Smooth muscle cell (in vitro differentiated cells): ENCODE measurements around the gene CXCL14. TPM values are rescaled to one million over a fixed set of nuclear protein-coding genes. Genes with fewer than 3 reads are reported as not detected.

Experiments
- DNase-seq: peaks from one replicate; lab custom pipeline; 2025; ENCODE audit not compliant: unreplicated experiment; lab: John Stamatoyannopoulos, UW
- H2AFZ ChIP-seq: fragments of 200-600 bp; sonication (generic); 2 replicates; pipeline ENCODE4 v1.6.0; 2016; ENCODE audit warnings: antibody characterized with exemption, low read depth, mild to moderate bottlenecking
- H3F3A ChIP-seq: fragments of 200-600 bp; sonication (generic); 2 replicates; pipeline ENCODE4 v1.6.0; 2017; ENCODE audit warnings: antibody characterized with exemption, low read depth
- H3K27ac ChIP-seq: fragments of 200-600 bp; sonication (generic); 2 replicates; pipeline ENCODE4 v1.5.1; 2016; ENCODE audit warnings: low read depth, mild to moderate bottlenecking
- H3K27me3 ChIP-seq: fragments of 200-600 bp; sonication (generic); 2 replicates; pipeline ENCODE4 v1.6.1; 2016; ENCODE audit warnings: low read depth, mild to moderate bottlenecking
- H3K36me3 ChIP-seq: fragments of 200-600 bp; sonication (generic); 2 replicates; pipeline ENCODE4 v1.5.1; 2016; ENCODE audit warnings: low read depth
- H3K4me1 ChIP-seq: fragments of 200-600 bp; sonication (generic); 2 replicates; pipeline ENCODE4 v1.5.1; 2016; ENCODE audit warnings: low read depth
- H3K4me2 ChIP-seq: fragments of 200-600 bp; sonication (generic); 2 replicates; pipeline ENCODE4 v1.6.0; 2016; ENCODE audit warnings: mild to moderate bottlenecking
- H3K4me3 ChIP-seq: fragments of 200-600 bp; sonication (generic); 2 replicates; pipeline ENCODE4 v1.5.1; 2016; ENCODE audit warnings: mild to moderate bottlenecking
- H3K79me2 ChIP-seq: fragments of 200-600 bp; sonication (generic); 2 replicates; pipeline ENCODE4 v1.6.0; 2016; ENCODE audit warnings: low read depth, mild to moderate bottlenecking
- H3K9ac ChIP-seq: fragments of 200-600 bp; sonication (generic); 2 replicates; pipeline ENCODE4 v1.6.0; 2016; ENCODE audit warnings: low read depth
- H3K9me3 ChIP-seq: fragments of 200-600 bp; sonication (generic); replicated peaks from 2 replicates; pipeline ENCODE4 v1.5.1; 2016; ENCODE audit warnings: low read depth
- H4K20me1 ChIP-seq: fragments of 200-600 bp; sonication (generic); 2 replicates; pipeline ENCODE4 v1.6.0; 2016; ENCODE audit warnings: low read depth
- WGBS: methylation state at CpG from one replicate; pipeline ENCODE4 v1.1.7; 2016; ENCODE audit warnings: low lambda C conversion rate; 5-methylcytosine and 5-hydroxymethylcytosine counted together
- polyA plus RNA-seq: library from polyadenylated mRNA; unstranded; fragments of >200 nt; fragmentation: Nextera tagmentation; extraction: Ambion mirVana; gene quantifications from 2 replicates; pipeline ENCODE4 v1.2.1, GENCODE V29; 2016
- total RNA-seq: library from RNA; depleted of rRNA; stranded (reverse); fragments of >200 nt; gene quantifications from 2 replicates; pipeline ENCODE4 v1.2.3, GENCODE V29; 2014
- TF ChIP-seq, protein P1 (sequence below): fragments of 200-600 bp; sonication (generic); IDR thresholded peaks from 2 replicates; pipeline ENCODE4 v1.5.1; 2017; ENCODE audit warnings: borderline replicate concordance, mild to moderate bottlenecking, antibody characterized with exemption; ENCODE audit not compliant: insufficient read depth, poor library complexity, severe bottlenecking

CXCL14 gene
- total and polyA plus RNA-seq, 2 experiments from 2014 or later = 589 to 1,209 TPM

DNA sequence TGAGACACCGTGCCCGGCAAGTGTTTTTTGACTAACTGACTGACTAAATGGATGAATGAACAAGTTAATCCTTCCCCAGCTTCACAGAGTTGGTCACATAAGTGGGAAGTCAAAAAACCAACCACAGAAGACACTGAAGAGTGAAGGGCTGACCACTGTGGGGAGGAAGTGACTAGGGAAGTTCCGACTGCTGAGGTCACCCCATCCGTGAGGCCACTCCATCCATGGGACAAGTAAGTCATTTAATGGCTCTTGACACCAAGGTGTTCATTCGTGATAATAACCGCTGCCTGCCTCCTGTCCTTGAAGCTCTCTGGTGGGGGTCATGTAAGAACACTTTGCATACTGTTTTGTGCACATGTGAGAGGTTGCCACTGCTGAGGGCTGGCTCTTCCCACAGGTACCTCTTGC, 22.2 kb upstream of the CXCL14 start:
- H3K9me3 ChIP-seq = no peaks in the 10 kb centered on the region
- peaks cover 10% of the 10 kb centered on the region for H3K4me1 ChIP-seq
- no peaks in the 10 kb centered on the region for H3F3A ChIP-seq
- WGBS = 94% methylated on average over 6 of the region's 6 CpGs
- no peak overlapping the region for H2AFZ ChIP-seq
- H3K4me2 ChIP-seq = no peak overlapping the region
- no peaks in the 10 kb centered on the region for H3K36me3 ChIP-seq
- no peaks in the 10 kb centered on the region for H4K20me1 ChIP-seq
- no peak overlapping the region for H3K27ac ChIP-seq
- no peak for DNase-seq
- no peak overlapping the region for H3K9ac ChIP-seq
- TF ChIP-seq, protein P1, sequence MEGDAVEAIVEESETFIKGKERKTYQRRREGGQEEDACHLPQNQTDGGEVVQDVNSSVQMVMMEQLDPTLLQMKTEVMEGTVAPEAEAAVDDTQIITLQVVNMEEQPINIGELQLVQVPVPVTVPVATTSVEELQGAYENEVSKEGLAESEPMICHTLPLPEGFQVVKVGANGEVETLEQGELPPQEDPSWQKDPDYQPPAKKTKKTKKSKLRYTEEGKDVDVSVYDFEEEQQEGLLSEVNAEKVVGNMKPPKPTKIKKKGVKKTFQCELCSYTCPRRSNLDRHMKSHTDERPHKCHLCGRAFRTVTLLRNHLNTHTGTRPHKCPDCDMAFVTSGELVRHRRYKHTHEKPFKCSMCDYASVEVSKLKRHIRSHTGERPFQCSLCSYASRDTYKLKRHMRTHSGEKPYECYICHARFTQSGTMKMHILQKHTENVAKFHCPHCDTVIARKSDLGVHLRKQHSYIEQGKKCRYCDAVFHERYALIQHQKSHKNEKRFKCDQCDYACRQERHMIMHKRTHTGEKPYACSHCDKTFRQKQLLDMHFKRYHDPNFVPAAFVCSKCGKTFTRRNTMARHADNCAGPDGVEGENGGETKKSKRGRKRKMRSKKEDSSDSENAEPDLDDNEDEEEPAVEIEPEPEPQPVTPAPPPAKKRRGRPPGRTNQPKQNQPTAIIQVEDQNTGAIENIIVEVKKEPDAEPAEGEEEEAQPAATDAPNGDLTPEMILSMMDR = no peak
- no peaks in the 10 kb centered on the region for H3K79me2 ChIP-seq
- H3K27me3 ChIP-seq = no peaks in the 10 kb centered on the region
- no peak overlapping the region for H3K4me3 ChIP-seq

DNA sequence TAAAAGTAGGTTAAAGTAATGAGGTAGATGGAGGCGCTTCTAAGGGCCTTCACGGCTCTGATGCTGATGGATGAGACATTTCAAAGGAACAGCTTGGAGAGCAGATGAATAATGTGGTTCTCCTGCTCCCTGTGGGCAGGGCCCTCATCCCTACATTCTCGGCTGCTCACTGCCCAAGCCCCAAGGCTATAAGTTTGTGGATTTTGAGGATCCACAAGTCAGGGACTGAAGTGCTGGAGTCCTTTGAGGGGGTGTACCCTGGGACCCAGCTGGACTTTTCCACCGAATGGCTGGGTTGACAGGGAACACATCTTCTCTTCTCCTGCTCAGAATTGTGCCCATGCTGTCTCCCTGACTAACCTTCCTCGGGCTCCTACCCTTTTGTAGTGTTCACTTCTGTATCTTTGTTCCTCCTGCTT, 21.4 kb upstream of the CXCL14 start:
- TF ChIP-seq, protein P1 = no peak
- Histone ChIP-seq H4K20me1 (no peaks in the 10 kb centered on the region), H3F3A (no peaks in the 10 kb centered on the region), H3K36me3 (no peaks in the 10 kb centered on the region), H3K79me2 (no peaks in the 10 kb centered on the region), H3K27me3 (no peaks in the 10 kb centered on the region), H3K4me3 (no peak overlapping the region), H3K9ac (no peak overlapping the region), H3K27ac (no peak overlapping the region), H3K9me3 (no peaks in the 10 kb centered on the region), H3K4me2 (no peak overlapping the region), H2AFZ (no peak overlapping the region), H3K4me1 (peaks cover 10% of the 10 kb centered on the region)
- WGBS = 79% methylated on average over 5 of the region's 5 CpGs
- no peak for DNase-seq

DNA sequence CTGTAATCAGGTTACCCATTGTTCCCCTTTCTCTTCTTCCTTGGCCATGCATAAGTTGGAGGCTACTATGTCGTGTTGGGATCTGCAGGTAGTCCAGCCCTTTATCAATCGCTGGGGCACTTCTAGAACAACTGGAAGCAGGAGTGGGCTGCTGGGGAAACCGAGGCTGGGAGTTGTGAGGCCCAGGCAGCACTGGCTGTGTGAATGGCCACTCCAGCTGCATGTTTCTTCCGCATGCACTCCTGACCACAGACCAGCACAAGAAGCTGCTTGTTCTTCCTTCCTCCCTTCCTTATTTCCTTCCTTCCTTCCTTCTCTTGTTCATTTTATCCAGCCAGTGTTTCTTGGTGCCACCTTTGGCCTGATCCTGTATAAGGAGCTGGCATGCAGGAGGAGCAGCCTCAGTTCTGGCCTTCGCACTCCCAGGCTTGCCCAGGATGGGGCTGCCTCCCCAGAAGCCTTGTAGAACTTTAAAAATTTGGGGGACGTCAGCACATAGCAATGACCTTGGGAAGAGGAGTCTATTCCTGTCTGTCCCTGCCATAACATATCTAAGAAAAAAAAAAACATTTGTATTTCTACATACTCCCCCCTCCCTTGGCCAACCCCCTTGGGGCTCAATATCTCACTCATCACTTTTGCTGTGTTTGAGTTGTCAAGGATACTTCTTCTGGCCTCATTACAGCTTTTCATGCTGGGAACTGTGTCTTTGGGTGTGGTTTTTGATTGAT, 20.8 kb upstream of the CXCL14 start:
- no peak overlapping the region for H3K27ac ChIP-seq
- 91% methylated on average over 6 of the region's 6 CpGs for WGBS
- no peaks in the 10 kb centered on the region for H3K79me2 ChIP-seq
- TF ChIP-seq, protein P1 = no peak
- H3K4me3 ChIP-seq = no peak overlapping the region
- no peak overlapping the region for H2AFZ ChIP-seq
- no peaks in the 10 kb centered on the region for H3K36me3 ChIP-seq
- no peak overlapping the region for H3K4me2 ChIP-seq
- H3K9me3 ChIP-seq = no peaks in the 10 kb centered on the region
- H3K27me3 ChIP-seq = no peaks in the 10 kb centered on the region
- H3K4me1 ChIP-seq = peaks cover 10% of the 10 kb centered on the region
- no peak overlapping the region for H3K9ac ChIP-seq
- no peak for DNase-seq
- no peaks in the 10 kb centered on the region for H3F3A ChIP-seq
- no peaks in the 10 kb centered on the region for H4K20me1 ChIP-seq
